SK-N-MC (cell line): ENCODE measurements around the gene COLEC11.
"Not testable (repeated sequence)": the region's sequence is repeated elsewhere in the genome, so short reads cannot be mapped to it uniquely, and the experiment has no call there.

Experiments used
- DNase-seq: peaks from one replicate; pipeline ENCODE4 v3.0.0-alpha.2; 2011; ENCODE audit warnings: low read depth, low spot score
- H3K27ac ChIP-seq: fragments of 200-600 bp; sonication (generic); 2 replicates; pipeline ENCODE4 v1.5.1; 2016; ENCODE audit warnings: mixed run types
- H3K36me3 ChIP-seq: fragments of 200-600 bp; sonication (generic); 2 replicates; pipeline ENCODE4 v1.6.1; 2017; ENCODE audit warnings: antibody characterized with exemption, low read length, mixed read lengths; ENCODE audit not compliant: insufficient read depth
- H3K4me3 ChIP-seq: fragments of 200-600 bp; sonication (generic); 2 replicates; pipeline ENCODE4 v1.5.1; 2016
- H3K9ac ChIP-seq: fragments of 200-600 bp; sonication (generic); 2 replicates; pipeline ENCODE4 v1.8.0; 2017; ENCODE audit warnings: mixed run types, mixed read lengths; ENCODE audit not compliant: insufficient read length
- H3K9me3 ChIP-seq: fragments of 200-600 bp; sonication (generic); 2 replicates; pipeline ENCODE4 v1.6.1; 2017; ENCODE audit warnings: low read depth, mild to moderate bottlenecking, antibody characterized with exemption, low read length, moderate library complexity, mixed read lengths
- EZH2 ChIP-seq: fragments of 200-600 bp; sonication (generic); IDR thresholded peaks from one replicate; pipeline ENCODE4 v1.6.1; 2017; ENCODE audit warnings: antibody characterized with exemption
- FOXP2 ChIP-seq: optimal IDR thresholded peaks from 2 replicates; pipeline ENCODE3; 2011; ENCODE audit warnings: mild to moderate bottlenecking, moderate library complexity; ENCODE audit not compliant: insufficient read depth; ENCODE audit errors: extremely low read length, control extremely low read depth
- POLR2AphosphoS5 ChIP-seq: IDR thresholded peaks from 2 replicates; pipeline ENCODE4 v1.6.1; 2012; ENCODE audit warnings: mild to moderate bottlenecking, low read depth, low read length, borderline replicate concordance

Gene COLEC11

GRCh38 chr2:3657881-3658280 is 63.0 kb downstream of the COLEC11 start, which contains the start of gene ALLC:
TSS of gene ALLC (plus strand) at chr2:3658200. CDS start at chr2:3671158, 12,958 bp downstream.
- Histone ChIP-seq H3K4me3 (no peak within 1 kb of the TSS), H3K9me3 (no peaks in the 10 kb centered on the region), H3K9ac (no peak within 1 kb of the TSS), H3K36me3 (no peaks in the 10 kb centered on the region), H3K27ac (no peak within 1 kb of the TSS)
- no peak for DNase-seq
- TF ChIP-seq EZH2: no peak
- TF ChIP-seq FOXP2: no peak
- TF ChIP-seq POLR2AphosphoS5: no peak

DNA sequence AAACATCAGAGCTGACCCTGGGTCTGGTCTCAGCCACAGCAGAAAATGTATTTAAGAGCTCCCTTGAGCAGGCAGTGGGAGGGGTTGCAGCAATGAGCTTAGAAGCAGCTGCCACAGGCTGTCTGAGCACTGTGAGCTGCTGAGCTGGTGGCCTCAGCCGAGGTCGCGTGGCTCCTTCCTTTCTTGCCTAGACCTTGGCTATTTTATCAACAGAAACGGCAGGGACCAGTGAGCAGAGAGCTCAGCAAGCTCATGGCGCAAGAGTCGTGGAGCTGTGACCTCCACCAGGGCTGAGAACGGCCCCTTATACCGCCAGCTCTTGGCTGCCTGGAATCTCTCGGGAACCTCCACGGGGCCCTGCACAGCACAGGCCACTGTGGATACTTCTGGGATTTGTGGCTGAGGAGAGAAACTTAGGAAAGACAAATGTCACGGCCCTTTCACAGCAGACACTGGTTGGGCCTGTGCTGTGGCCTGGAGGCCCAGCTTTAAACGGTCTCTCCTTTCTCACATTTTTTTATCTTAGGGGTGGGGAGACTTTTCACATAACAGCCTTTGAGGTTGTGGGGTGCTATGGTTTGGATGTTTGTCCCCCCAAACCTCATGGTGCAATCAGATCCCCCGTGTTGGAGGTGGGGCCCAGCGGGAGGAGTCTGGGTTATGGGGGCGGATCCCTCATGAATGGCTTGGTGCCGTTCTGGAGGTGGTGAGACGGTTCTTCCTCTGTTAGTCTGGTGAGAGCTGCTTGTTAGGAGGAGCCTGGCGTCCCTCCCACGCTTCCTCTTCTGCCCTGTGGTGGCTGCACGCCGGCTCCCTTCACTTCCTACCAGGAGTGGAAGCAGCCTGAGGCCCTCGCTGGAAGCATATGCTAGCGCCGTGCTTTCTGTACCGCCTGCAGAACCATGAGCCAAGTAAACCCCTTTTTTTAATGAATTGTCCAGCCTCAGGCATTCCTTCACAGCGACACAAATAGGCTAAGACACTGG is 64.8 kb downstream of the COLEC11 start:
- DNase-seq: no peak
- H3K27ac ChIP-seq: no peak overlapping the region
- no peak overlapping the region for H3K9ac ChIP-seq
- H3K4me3 ChIP-seq: no peak overlapping the region
- TF ChIP-seq POLR2AphosphoS5 (no peak), FOXP2 (no peak), EZH2 (no peak)
- no peaks in the 10 kb centered on the region for H3K36me3 ChIP-seq
- H3K9me3 ChIP-seq: no peaks in the 10 kb centered on the region

- H3K36me3 ChIP-seq, DNase-seq, H3K9me3 ChIP-seq, H3K9ac ChIP-seq, H3K4me3 ChIP-seq, H3K27ac ChIP-seq: not testable (repeated sequence)
Measured at GRCh38 chr2:3660640-3661039, 65.7 kb downstream of the COLEC11 start.

- no peak overlapping the region for H3K27ac ChIP-seq
- no peak overlapping the region for H3K4me3 ChIP-seq
- H3K9ac ChIP-seq: no peak overlapping the region
- no peaks in the 10 kb centered on the region for H3K36me3 ChIP-seq
- H3K9me3 ChIP-seq: no peaks in the 10 kb centered on the region
- DNase-seq: no peak
- no peak for TF ChIP-seq EZH2
- no peak for TF ChIP-seq FOXP2
- no peak for TF ChIP-seq POLR2AphosphoS5
Measured at GRCh38 chr2:3661149-3661660, 66.3 kb downstream of the COLEC11 start.

DNA sequence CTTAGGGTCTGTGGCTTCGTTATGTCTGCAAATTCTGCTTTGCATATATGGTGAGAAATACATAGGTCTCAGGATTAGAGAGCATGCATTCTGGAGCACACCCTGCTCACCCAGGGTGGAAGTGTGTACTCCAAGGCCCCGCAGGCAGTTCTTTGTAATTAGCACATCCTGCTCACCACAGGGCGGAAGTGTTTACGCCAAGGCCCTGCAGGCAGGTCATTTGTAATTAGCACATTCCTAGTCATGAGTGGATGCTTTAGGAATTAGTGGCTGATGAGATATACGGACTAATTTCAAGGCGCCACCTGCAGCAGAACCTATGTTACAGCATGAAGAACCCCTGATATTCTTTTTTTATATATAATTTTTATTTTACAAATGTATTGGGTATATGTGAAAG is 67.3 kb downstream of the COLEC11 start:
- DNase-seq: no peak
- Histone ChIP-seq H3K27ac (no peak overlapping the region), H3K9me3 (no peaks in the 10 kb centered on the region), H3K4me3 (no peak overlapping the region), H3K9ac (no peak overlapping the region), H3K36me3 (no peaks in the 10 kb centered on the region)
- TF ChIP-seq POLR2AphosphoS5 (no peak), FOXP2 (no peak), EZH2 (no peak)

- DNase-seq: no peak
Measured at GRCh38 chr2:3664118-3664517, 69.2 kb downstream of the COLEC11 start.

DNA sequence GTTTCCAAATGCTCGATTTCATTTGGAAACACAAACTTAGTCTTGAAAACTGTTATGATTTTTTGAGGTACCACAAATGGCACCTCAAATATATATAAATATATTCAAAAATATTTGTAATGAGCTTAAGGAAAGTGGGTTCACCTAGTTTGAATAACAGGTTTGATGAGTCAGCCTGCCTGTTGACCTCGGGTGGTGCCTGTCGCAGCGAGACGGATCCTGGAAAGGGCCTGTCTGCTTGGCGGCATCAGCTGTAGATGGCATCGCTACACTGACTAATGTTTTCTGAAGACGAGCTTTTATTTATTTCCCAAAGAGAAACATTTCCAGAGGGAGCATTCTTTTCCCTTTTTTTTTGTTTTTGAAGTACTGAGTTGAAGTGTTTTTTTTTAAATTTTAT is 70.0 kb downstream of the COLEC11 start:
- TF ChIP-seq POLR2AphosphoS5: no peak
- TF ChIP-seq EZH2: no peak
- no peak for TF ChIP-seq FOXP2
- no peak for DNase-seq
- H3K27ac ChIP-seq: no peak overlapping the region

More at GRCh38 chr2:3664118-3664517, 69.2 kb downstream of the COLEC11 start:
- TF ChIP-seq FOXP2 (no peak), EZH2 (no peak), POLR2AphosphoS5 (no peak)
- H3K9ac ChIP-seq: no peak overlapping the region
- H3K36me3 ChIP-seq: no peaks in the 10 kb centered on the region
- H3K4me3 ChIP-seq: no peak overlapping the region
- no peak overlapping the region for H3K27ac ChIP-seq
- H3K9me3 ChIP-seq: no peaks in the 10 kb centered on the region

DNA sequence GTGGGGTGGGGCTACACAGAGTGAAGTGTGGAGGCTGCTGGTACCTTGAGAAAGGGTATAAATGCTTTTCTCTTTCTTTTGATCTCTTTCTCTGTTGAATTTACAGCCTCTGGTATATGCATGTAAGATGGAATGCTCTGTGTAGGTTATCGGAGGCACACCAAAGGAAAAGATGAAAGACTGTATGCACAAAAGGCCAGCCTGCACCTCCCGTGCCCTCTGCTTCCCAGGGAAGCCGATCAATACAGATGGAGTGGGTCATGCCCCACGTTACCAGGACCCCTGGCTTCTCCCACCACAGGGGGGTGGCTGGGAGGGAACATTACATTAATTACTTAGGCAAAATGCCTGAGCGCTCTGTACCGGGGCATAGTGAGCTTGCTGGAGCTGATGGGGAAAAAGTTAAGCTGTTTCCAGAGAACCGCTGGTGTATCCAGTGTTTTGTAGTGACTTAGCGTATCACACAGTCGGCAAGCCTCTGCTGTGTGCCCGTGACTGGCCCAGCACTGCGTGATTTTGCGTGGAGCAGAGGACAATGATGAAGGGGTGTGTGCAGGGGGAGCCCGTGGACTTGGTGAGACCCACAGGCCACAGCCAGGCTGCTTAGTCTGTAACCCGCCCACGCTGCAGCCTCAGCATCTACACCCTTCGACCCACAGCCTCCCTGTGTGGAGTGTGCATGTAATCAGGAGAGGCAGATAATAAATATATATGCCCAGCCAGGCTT is 71.1 kb downstream of the COLEC11 start:
- no peak overlapping the region for H3K9ac ChIP-seq

More for the DNA sequence above, 70.0 kb downstream of the COLEC11 start:
- Histone ChIP-seq H3K36me3 (no peaks in the 10 kb centered on the region), H3K9me3 (no peaks in the 10 kb centered on the region), H3K9ac (no peak overlapping the region), H3K4me3 (no peak overlapping the region)

More for the DNA sequence above, 71.1 kb downstream of the COLEC11 start:
- Histone ChIP-seq H3K36me3 (no peaks in the 10 kb centered on the region), H3K4me3 (no peak overlapping the region), H3K27ac (no peak overlapping the region), H3K9me3 (no peaks in the 10 kb centered on the region)
- TF ChIP-seq EZH2 (no peak), POLR2AphosphoS5 (no peak), FOXP2 (no peak)
- no peak for DNase-seq
